SJCRH30 (cell line): Measurements from ENCODE around the gene FOCAD. TPM values are rescaled to one million over a fixed set of nuclear protein-coding genes. Genes with fewer than 3 reads are reported as not detected.
"Not testable (repeated sequence)": the region's sequence is repeated elsewhere in the genome, so short reads cannot be mapped to it uniquely, and the experiment has no call there.

Experiments used
- DNase-seq, 2 experiments: peaks; one replicate each; pipeline ENCODE4 v3.0.0-alpha.2; 2015 to 2020
- H3K27ac ChIP-seq: fragments of 250-450 bp; sonication (Bioruptor Pico); 2 replicates; pipeline ENCODE4 v1.5.1; 2020; ENCODE audit warnings: mild to moderate bottlenecking, moderate library complexity
- H3K27me3 ChIP-seq: fragments of 250-450 bp; sonication (Bioruptor Pico); 2 replicates; pipeline ENCODE4 v1.5.1; 2020; ENCODE audit warnings: mild to moderate bottlenecking, moderate library complexity
- H3K36me3 ChIP-seq: fragments of 250-450 bp; sonication (Bioruptor Pico); 2 replicates; pipeline ENCODE4 v1.5.1; 2020; ENCODE audit warnings: mild to moderate bottlenecking, moderate library complexity
- H3K4me1 ChIP-seq: fragments of 250-450 bp; sonication (Bioruptor Pico); 2 replicates; pipeline ENCODE4 v1.5.1; 2020; ENCODE audit warnings: mild to moderate bottlenecking, moderate library complexity
- H3K4me3 ChIP-seq: fragments of 250-450 bp; sonication (Bioruptor Pico); 2 replicates; pipeline ENCODE4 v1.5.1; 2020; ENCODE audit warnings: mild to moderate bottlenecking, moderate library complexity
- H3K9me3 ChIP-seq: fragments of 250-450 bp; sonication (Bioruptor Pico); replicated peaks from 2 replicates; pipeline ENCODE4 v1.5.1; 2020; ENCODE audit warnings: mild to moderate bottlenecking, moderate library complexity
- total RNA-seq: library from RNA; depleted of rRNA; stranded (reverse); fragments of >200 nt; shearing (Covaris generic); gene quantifications from 2 replicates; pipeline ENCODE4 v1.2.3, GENCODE V29; 2014

FOCAD gene
- total RNA-seq, 1 experiment from 2014 or later, result 24.1 TPM

DNA sequence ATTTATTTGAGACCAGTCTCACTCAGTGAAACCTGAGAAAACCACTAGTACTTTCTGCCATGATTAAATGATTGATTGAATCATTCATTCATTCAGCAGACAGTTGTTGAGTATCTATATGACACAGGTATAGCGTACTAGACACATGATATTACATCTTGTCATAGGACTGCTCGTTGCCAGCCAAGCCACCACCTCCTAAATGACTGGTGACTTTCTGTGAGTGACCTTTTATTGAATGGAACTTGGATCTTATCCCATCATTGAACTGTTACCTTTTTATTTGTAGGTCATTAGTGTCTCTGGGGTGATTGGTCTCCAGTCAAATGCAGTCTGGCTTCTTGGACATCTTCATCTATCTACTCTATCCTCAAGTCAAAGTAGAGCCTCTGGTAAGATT lies 266.6 kb downstream of the FOCAD start:
- Histone ChIP-seq H3K9me3 (no peaks in the 10 kb centered on the region), H3K36me3 (peaks cover 8% of the 10 kb centered on the region; the same call in 1 of the 2 replicates), H3K4me1 (no peaks in the 10 kb centered on the region), H3K27ac (no peak overlapping the region), H3K4me3 (no peak overlapping the region), H3K27me3 (no peaks in the 10 kb centered on the region)
- no peak for DNase-seq

- H3K36me3 ChIP-seq, result no peaks in the 10 kb centered on the region
- no peak overlapping the region for H3K4me3 ChIP-seq
- H3K27ac ChIP-seq, result no peak overlapping the region
- H3K9me3 ChIP-seq, result no peaks in the 10 kb centered on the region
- no peaks in the 10 kb centered on the region for H3K4me1 ChIP-seq
- no peak for DNase-seq
- H3K27me3 ChIP-seq, result no peaks in the 10 kb centered on the region
Observed at GRCh38 chr9:20962536-20963225, 278.6 kb downstream of the FOCAD start.

- no peaks in the 10 kb centered on the region for H3K9me3 ChIP-seq
- H3K27ac ChIP-seq, result no peak overlapping the region
- H3K4me3 ChIP-seq, result no peak overlapping the region
- DNase-seq, result no peak
- H3K27me3 ChIP-seq, result no peaks in the 10 kb centered on the region
- no peaks in the 10 kb centered on the region for H3K4me1 ChIP-seq
- no peaks in the 10 kb centered on the region for H3K36me3 ChIP-seq
Observed at GRCh38 chr9:20972684-20973083, 288.6 kb downstream of the FOCAD start.

GRCh38 chr9:20973246-20973947 lies 289.3 kb downstream of the FOCAD start:
- H3K36me3 ChIP-seq, H3K9me3 ChIP-seq, H3K4me1 ChIP-seq, DNase-seq, H3K27ac ChIP-seq, H3K4me3 ChIP-seq, H3K27me3 ChIP-seq: not testable (repeated sequence)

DNA sequence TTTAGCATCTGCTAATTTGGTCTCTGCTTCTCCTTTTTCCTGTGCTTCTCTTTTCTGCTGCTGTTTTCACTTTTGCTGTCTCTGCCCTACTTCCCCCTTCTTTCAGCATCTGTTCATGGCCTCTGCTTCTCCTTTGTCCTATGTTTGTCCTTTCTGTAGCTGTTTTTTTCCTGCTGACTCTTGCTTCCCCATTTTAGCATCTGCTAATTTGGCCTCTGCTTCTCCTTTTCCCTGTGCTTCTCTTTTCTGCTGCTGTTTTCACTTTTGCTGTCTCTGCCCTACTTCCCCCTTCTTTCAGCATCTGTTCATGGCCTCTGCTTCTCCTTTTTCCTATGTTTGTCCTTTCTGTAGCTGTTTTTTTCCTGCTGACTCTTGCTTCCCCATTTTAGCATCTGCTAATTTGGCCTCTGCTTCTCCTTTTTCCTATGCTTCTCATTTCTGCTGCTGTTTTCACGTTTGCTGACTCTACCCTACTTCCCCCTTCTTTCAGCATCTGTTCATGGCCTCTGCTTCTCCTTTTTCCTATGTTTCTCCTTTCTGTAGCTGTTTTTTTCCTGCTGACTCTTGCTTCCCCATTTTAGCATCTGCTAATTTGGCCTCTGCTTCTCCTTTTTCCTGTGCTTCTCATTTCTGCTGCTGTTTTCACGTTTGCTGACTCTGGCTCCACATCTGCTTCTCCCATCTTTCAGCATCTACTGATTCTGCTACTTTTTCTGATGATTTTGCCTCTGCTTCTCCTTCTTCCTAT lies 290.3 kb downstream of the FOCAD start:
- not testable (repeated sequence) for H3K9me3 ChIP-seq, H3K4me1 ChIP-seq, DNase-seq, H3K27ac ChIP-seq, H3K27me3 ChIP-seq, H3K4me3 ChIP-seq, H3K36me3 ChIP-seq

- H3K4me1 ChIP-seq, result peaks cover 13% of the 10 kb centered on the region; the same call in 1 of the 2 replicates
- no peak overlapping the region for H3K4me3 ChIP-seq
- H3K9me3 ChIP-seq, result no peaks in the 10 kb centered on the region
- H3K27me3 ChIP-seq, result no peaks in the 10 kb centered on the region
- DNase-seq, result no peak
- H3K27ac ChIP-seq, result no peak overlapping the region
- H3K36me3 ChIP-seq, result no peaks in the 10 kb centered on the region
Observed at GRCh38 chr9:20978249-20978648, 294.2 kb downstream of the FOCAD start.

GRCh38 chr9:20980832-20981455 lies 296.9 kb downstream of the FOCAD start:
- peaks cover 13% of the 10 kb centered on the region; the same call in 1 of the 2 replicates for H3K4me1 ChIP-seq
- H3K27me3 ChIP-seq, result no peaks in the 10 kb centered on the region
- no peaks in the 10 kb centered on the region for H3K9me3 ChIP-seq
- no peak overlapping the region for H3K27ac ChIP-seq
- H3K36me3 ChIP-seq, result no peaks in the 10 kb centered on the region
- DNase-seq, result peak; percentile 1 to 14
- no peak overlapping the region for H3K4me3 ChIP-seq

- Histone ChIP-seq H3K27ac (no peak overlapping the region), H3K27me3 (no peaks in the 10 kb centered on the region), H3K9me3 (no peaks in the 10 kb centered on the region), H3K36me3 (no peaks in the 10 kb centered on the region), H3K4me1 (peaks cover 13% of the 10 kb centered on the region; the same call in 1 of the 2 replicates), H3K4me3 (no peak overlapping the region)
- DNase-seq, result peak; percentile 29 to 42
Observed at GRCh38 chr9:20981486-20981885, 297.4 kb downstream of the FOCAD start.

- DNase-seq, result no peak
- peaks cover 13% of the 10 kb centered on the region; the same call in 1 of the 2 replicates for H3K4me1 ChIP-seq
- H3K36me3 ChIP-seq, result no peaks in the 10 kb centered on the region
- H3K27me3 ChIP-seq, result no peaks in the 10 kb centered on the region
- H3K4me3 ChIP-seq, result no peak overlapping the region
- H3K9me3 ChIP-seq, result no peaks in the 10 kb centered on the region
- no peak overlapping the region for H3K27ac ChIP-seq
Observed at GRCh38 chr9:20984506-20984905, 300.4 kb downstream of the FOCAD start.

DNA sequence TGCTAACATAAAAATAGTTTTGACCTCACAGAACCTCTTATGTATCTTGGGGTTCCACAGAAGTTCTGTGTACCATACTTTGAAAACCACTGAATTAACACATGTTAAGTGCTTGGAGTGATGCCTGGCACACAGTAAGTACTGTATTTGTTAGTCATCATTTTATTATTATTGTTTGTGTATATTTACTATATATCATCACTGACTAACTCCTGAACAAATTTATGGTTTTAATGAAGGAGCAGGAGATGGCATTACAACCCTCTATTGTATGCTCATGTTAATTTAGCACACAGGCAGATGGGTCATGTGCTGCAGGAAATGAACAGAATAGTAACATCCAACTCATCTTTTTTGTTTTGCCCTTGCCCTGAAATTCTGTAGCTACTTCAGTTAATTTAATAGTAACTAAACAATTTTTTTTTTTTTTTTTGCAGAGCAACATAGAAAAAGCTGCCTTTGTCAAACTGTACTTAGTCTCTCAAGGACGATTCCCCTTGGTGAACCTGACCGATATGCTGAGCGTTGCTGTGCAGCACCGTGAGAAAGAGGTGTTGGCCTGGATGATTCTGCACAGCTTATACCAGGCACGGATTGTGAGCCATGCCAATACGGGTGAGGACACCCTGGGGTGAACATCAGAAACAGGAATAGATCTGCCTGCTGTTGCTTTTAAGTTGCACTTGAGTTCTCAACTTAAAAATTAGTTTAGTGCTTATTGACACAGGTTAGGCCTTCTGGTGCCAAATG lies 302.0 kb downstream of the FOCAD start:
- Histone ChIP-seq H3K4me3 (no peak overlapping the region), H3K27ac (no peak overlapping the region), H3K27me3 (no peaks in the 10 kb centered on the region), H3K4me1 (peaks cover 8% of the 10 kb centered on the region; the same call in 1 of the 2 replicates), H3K9me3 (no peaks in the 10 kb centered on the region), H3K36me3 (no peaks in the 10 kb centered on the region)
- no peak for DNase-seq

DNA sequence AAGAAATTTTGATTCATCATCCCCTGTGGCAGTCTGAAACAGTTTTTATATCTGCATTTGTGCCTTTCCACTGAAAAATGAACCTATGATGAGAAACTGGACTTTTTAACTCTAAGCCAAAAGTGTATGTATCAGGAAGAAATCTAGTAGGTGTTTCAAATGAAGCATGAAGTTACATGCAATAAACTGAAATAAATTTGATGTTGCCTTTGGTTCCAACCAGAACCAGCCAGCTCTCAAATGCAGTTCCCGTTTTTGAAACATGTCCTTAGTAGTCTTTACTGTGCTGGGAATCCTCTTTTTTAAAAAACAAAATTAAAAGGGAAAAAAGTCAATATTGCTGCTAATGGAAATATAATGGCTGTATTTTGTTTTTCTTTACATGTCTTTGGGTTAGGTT lies 303.5 kb downstream of the FOCAD start:
- no peak overlapping the region for H3K4me3 ChIP-seq
- no peak overlapping the region for H3K27ac ChIP-seq
- no peaks in the 10 kb centered on the region for H3K27me3 ChIP-seq
- H3K9me3 ChIP-seq, result no peaks in the 10 kb centered on the region
- DNase-seq, result no peak
- H3K4me1 ChIP-seq, result no peaks in the 10 kb centered on the region
- H3K36me3 ChIP-seq, result no peaks in the 10 kb centered on the region

- Histone ChIP-seq H3K36me3 (no peaks in the 10 kb centered on the region), H3K27me3 (no peaks in the 10 kb centered on the region), H3K4me1 (no peaks in the 10 kb centered on the region), H3K9me3 (no peaks in the 10 kb centered on the region), H3K4me3 (no peak overlapping the region), H3K27ac (no peak overlapping the region)
- no peak for DNase-seq
Observed at GRCh38 chr9:20988061-20988460, 304.0 kb downstream of the FOCAD start.

DNA sequence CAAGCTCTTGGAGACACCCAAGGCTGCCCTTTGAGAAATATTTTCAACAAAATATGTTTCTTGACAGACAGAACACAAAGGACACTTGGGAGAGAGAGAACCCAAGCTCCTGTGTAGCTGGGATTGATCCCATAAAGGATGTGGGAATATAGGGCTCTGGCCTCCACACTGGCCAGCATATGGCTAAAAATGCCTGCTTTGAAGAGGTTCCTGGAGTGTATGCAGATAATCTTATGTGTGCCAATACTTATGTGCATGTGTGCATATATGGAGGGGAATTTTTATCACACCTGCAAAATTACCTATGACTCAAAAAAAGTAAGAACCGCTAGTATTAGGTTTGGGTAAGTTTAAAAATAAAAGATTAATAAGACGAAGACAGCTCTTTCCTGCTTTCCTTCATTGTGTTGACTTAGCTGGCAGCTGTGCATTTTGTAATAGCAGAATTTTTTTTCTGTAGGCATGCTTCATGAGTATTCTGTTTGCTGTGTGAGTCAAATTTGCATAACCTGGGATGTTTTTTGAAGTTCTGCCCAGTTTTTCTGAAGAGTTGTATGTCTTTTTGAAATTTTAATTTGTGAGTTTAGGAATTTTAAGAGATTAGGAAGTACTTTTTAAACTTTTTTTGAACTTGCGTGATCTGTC lies 304.7 kb downstream of the FOCAD start:
- Histone ChIP-seq H3K9me3 (no peaks in the 10 kb centered on the region), H3K4me3 (no peak overlapping the region), H3K36me3 (no peaks in the 10 kb centered on the region), H3K4me1 (no peaks in the 10 kb centered on the region), H3K27me3 (no peaks in the 10 kb centered on the region), H3K27ac (no peak overlapping the region)
- DNase-seq, result no peak

DNA sequence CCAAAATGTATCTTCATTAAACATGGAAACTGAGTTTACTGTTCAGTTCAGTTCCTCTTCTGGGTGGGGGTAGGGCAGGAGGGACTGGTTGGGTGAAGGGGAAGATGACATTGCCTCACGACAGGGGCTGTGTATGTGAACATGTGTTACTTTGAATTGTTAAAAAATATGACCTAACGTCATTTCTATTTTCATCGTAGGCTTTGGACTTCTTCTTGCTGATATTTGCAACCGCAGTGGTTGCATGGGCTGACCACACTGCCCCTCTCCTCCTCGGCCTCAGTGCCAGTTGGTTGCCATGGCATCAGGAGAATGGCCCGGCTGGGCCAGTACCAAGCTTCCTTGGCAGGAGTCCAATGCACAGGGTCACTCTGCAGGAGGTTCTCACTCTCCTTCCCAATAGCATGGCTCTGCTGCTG lies 305.9 kb downstream of the FOCAD start:
- no peak overlapping the region for H3K27ac ChIP-seq
- H3K9me3 ChIP-seq, result no peaks in the 10 kb centered on the region
- DNase-seq, result no peak
- H3K36me3 ChIP-seq, result no peaks in the 10 kb centered on the region
- no peaks in the 10 kb centered on the region for H3K4me1 ChIP-seq
- H3K4me3 ChIP-seq, result no peak overlapping the region
- H3K27me3 ChIP-seq, result no peaks in the 10 kb centered on the region
